Naive thymus-derived CD8-positive, alpha-beta T cell (primary cell): ENCODE data around the gene FOLR1. TPM values are rescaled to one million over a fixed set of nuclear protein-coding genes. Genes with fewer than 3 reads are reported as not detected.

ENCODE experiments used
- ATAC-seq, 2 donors: fragments of 150-1000 bp; cut with Tn5 transposase in 1 of 2; sonication (Bioruptor Pico), chemical (Tn5 transposase) in 1 of 2; 1 replicate in 1 of 2; 2 replicates in 1 of 2; pipeline ENCODE4 v1.10.0; 2021; ENCODE audit warnings: mild to moderate bottlenecking in 2 of 2, moderate library complexity in 2 of 2
- POLR2A ChIA-PET: fragments of 350-600 bp; sonication (Branson Sonifier 250); formaldehyde crosslinking; loops from one replicate; lab custom pipeline; 2021; ENCODE audit warnings: antibody characterized with exemption; lab: Charles Lee
- DNase-seq, 10 donors: peaks; one replicate each; pipeline versions ENCODE4 v3.0.0 to v3.0.0-alpha.2; 2020 to 2022
- H3K27ac Mint-ChIP-seq, 10 donors: one replicate each; pipeline ENCODE4 v1.8.0; 2020 to 2022; ENCODE audit warnings: mild to moderate bottlenecking in 10 of 10, mixed read lengths in 10 of 10, moderate library complexity in 4 of 10, inconsistent platforms in 1 of 10
- H3K27me3 Mint-ChIP-seq, 5 donors: one replicate each; pipeline ENCODE4 v1.8.0; 2021 to 2022; ENCODE audit warnings: mixed read lengths in 5 of 5
- H3K36me3 Mint-ChIP-seq, 3 donors: one replicate each; pipeline ENCODE4 v1.8.0; 2020 to 2022; ENCODE audit warnings: mixed read lengths in 3 of 3, mild to moderate bottlenecking in 2 of 3, inconsistent platforms in 1 of 3
- H3K4me1 Mint-ChIP-seq, 4 donors: one replicate each; pipeline ENCODE4 v1.8.0; 2021 to 2022; ENCODE audit warnings: mixed read lengths in 4 of 4
- H3K4me3 Mint-ChIP-seq, 10 donors: one replicate each; pipeline ENCODE4 v1.8.0; 2020 to 2022; ENCODE audit warnings: mild to moderate bottlenecking in 10 of 10, mixed read lengths in 10 of 10, moderate library complexity in 6 of 10, inconsistent platforms in 1 of 10
- H3K9me3 Mint-ChIP-seq, 9 donors: one replicate each; pipeline ENCODE4 v1.8.0; 2020 to 2022; ENCODE audit warnings: mixed read lengths in 9 of 9, mild to moderate bottlenecking in 3 of 9, inconsistent platforms in 1 of 9, moderate library complexity in 1 of 9
- polyA plus RNA-seq, 3 donors: library from polyadenylated mRNA; unstranded; fragments of 300-500 nt; fragmentation: Illumina TruSeq; gene quantifications; one replicate each; pipeline ENCODE4 v1.2.3, GENCODE V29; 2021
- total RNA-seq, 8 experiments: library from RNA in 2 of 8; stranded (reverse) in 2 of 8; gene quantifications; one replicate each; pipeline ENCODE4 v1.2.3 and lab custom pipeline; 2021 to 2026

Gene FOLR1
- total and polyA plus RNA-seq, 5 experiments from 2014 or later = not detected

GRCh38 chr11:72228229-72228843 lies 36.4 kb downstream of the FOLR1 start:
- no peaks in the 10 kb centered on the region for H3K27me3 Mint-ChIP-seq
- peaks cover 17 to 28% (median 21%) of the 10 kb centered on the region in 4 donors for H3K4me1 Mint-ChIP-seq
- H3K4me3 Mint-ChIP-seq = no peak overlapping the region
- peak overlapping the region in 2 of 10 donors; percentile 31 to 40 for H3K27ac Mint-ChIP-seq
- POLR2A ChIA-PET = no interaction called here
- no peak for ATAC-seq
- peak in 1 of 10 donors; percentile 10 for DNase-seq
- H3K9me3 Mint-ChIP-seq = no peaks in the 10 kb centered on the region
- H3K36me3 Mint-ChIP-seq = peaks cover 0 to 38% (median 1%) of the 10 kb centered on the region in 3 donors

GRCh38 chr11:72228844-72229231 lies 36.9 kb downstream of the FOLR1 start:
- POLR2A ChIA-PET = no interaction called here
- Mint-ChIP-seq H3K4me3 (peak overlapping the region in 1 of 10 donors; percentile 2), H3K36me3 (peaks cover 0 to 40% (median 1%) of the 10 kb centered on the region in 3 donors), H3K9me3 (no peaks in the 10 kb centered on the region), H3K4me1 (peaks cover 20 to 28% (median 21%) of the 10 kb centered on the region in 4 donors), H3K27ac (peak overlapping the region in 3 of 10 donors; percentile 31 to 57 (median 40)), H3K27me3 (no peaks in the 10 kb centered on the region)
- DNase-seq = peak in 1 of 10 donors; percentile 13
- no peak for ATAC-seq

- no peaks in the 10 kb centered on the region for H3K9me3 Mint-ChIP-seq
- H3K36me3 Mint-ChIP-seq = peaks cover 0 to 46% (median 1%) of the 10 kb centered on the region in 3 donors
- no peak overlapping the region for H3K4me3 Mint-ChIP-seq
- H3K27ac Mint-ChIP-seq = peak overlapping the region in 3 of 10 donors; percentile 40 to 63 (median 57)
- H3K27me3 Mint-ChIP-seq = no peaks in the 10 kb centered on the region
- POLR2A ChIA-PET = no interaction called here
- ATAC-seq (no peak), DNase-seq (peak in 1 of 10 donors; percentile 14)
- H3K4me1 Mint-ChIP-seq = peaks cover 21 to 28% (median 25%) of the 10 kb centered on the region in 4 donors
Measured at GRCh38 chr11:72229336-72229924, 37.5 kb downstream of the FOLR1 start.

GRCh38 chr11:72229925-72230763 lies 38.2 kb downstream of the FOLR1 start:
- POLR2A ChIA-PET = no interaction called here
- Mint-ChIP-seq H3K27ac (peak overlapping the region in 1 of 10 donors; percentile 8), H3K36me3 (peaks cover 0 to 51% (median 1%) of the 10 kb centered on the region in 3 donors), H3K9me3 (no peaks in the 10 kb centered on the region), H3K27me3 (no peaks in the 10 kb centered on the region), H3K4me3 (no peak overlapping the region), H3K4me1 (peaks cover 25 to 31% (median 28%) of the 10 kb centered on the region in 4 donors)
- no peak for ATAC-seq
- DNase-seq = no peak

DNA sequence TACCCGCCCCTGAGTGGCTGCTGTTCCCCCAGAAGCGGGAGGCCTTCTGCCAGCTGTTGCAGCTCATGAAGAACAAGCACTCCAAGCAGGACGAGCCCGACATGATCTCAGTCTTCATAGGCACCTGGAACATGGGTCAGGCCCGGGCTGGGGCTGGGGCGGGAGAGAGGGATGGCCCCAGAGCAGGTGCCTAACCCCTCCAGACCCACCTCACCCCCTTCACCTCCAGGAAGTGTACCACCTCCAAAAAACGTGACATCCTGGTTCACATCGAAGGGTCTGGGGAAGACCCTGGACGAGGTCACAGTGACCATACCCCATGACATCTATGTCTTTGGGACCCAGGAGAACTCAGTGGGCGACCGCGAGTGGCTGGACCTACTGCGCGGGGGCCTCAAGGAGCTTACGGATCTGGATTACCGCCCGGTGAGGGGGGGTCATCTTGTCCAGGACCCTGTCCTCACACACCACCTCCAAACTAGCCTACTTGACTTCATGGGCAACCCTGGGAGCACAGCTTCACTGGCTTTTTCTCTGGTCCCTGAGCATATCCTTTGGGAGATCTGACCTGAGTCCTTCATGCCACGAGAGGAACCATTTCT lies 38.9 kb downstream of the FOLR1 start:
- H3K27ac Mint-ChIP-seq = peak overlapping the region in 1 of 10 donors; percentile 51
- no peaks in the 10 kb centered on the region for H3K27me3 Mint-ChIP-seq
- H3K4me3 Mint-ChIP-seq = no peak overlapping the region
- ATAC-seq = no peak
- no peaks in the 10 kb centered on the region for H3K9me3 Mint-ChIP-seq
- POLR2A ChIA-PET = no interaction called here
- peaks cover 0 to 51% (median 1%) of the 10 kb centered on the region in 3 donors for H3K36me3 Mint-ChIP-seq
- DNase-seq = no peak
- peaks cover 19 to 24% (median 21%) of the 10 kb centered on the region in 4 donors for H3K4me1 Mint-ChIP-seq

DNA sequence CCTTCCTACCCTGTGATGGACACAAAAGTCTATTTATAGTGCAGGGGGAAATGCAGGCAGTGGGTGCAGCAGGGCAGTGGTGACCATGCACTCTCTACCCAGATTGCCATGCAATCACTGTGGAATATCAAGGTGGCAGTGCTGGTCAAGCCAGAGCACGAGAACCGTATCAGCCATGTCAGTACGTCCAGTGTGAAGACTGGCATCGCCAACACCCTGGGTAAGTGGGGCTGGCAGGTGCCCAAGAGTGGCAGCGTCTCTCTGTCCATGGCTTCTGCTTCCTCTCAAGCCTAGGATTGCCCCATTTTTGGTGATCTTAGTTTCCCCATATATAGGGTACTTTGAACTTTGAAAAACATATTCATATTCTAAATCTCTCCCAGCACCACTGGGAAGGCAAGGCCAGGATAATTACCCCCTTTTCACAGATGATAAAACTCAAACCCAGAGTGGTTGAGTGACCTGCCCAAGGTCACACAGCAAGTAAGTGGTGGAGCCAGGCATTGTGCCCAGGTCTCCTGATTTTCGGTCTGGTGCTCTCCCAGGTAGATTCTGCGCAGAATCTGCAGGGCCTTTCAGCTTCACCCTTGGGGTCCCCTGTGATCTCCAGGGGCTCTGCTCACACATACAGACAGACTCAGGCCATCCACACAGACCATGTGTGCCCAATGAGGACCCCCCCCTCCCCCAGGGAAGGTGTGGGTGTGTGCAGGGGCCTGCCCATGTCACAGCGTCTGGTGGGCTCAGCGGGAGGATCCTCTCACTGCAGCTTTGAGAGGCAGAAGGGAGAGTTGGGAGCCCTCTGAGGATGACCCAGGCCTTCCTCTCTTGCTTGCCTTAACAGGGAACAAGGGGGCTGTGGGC lies 39.7 kb downstream of the FOLR1 start:
- ATAC-seq = no peak
- H3K27ac Mint-ChIP-seq = peak overlapping the region in 3 of 10 donors; percentile 38 to 87 (median 51)
- no peak for DNase-seq

GRCh38 chr11:72232260-72233055 lies 40.5 kb downstream of the FOLR1 start:
- POLR2A ChIA-PET = interaction anchor here (0.5 to 0.6 kb wide), 2 partner anchors 186 to 195 kb away, joined by 3 to 4 read pairs; no protein-coding TSS in a partner anchor
- H3K36me3 Mint-ChIP-seq = peaks cover 0 to 63% (median 1%) of the 10 kb centered on the region in 3 donors
- peak overlapping the region in 2 of 10 donors; percentile 73 to 87 for H3K27ac Mint-ChIP-seq
- ATAC-seq = no peak
- no peaks in the 10 kb centered on the region for H3K27me3 Mint-ChIP-seq
- no peaks in the 10 kb centered on the region for H3K9me3 Mint-ChIP-seq
- H3K4me3 Mint-ChIP-seq = no peak overlapping the region
- DNase-seq = peak in 1 of 10 donors; percentile 14
- H3K4me1 Mint-ChIP-seq = peaks cover 8 to 17% (median 12%) of the 10 kb centered on the region in 4 donors

More for the DNA sequence above, 39.7 kb downstream of the FOLR1 start:
- no peak overlapping the region for H3K4me3 Mint-ChIP-seq
- POLR2A ChIA-PET = interaction anchor here (0.6 kb wide), 1 partner anchor 187 kb away, joined by 4 read pairs; no protein-coding TSS in a partner anchor
- H3K9me3 Mint-ChIP-seq = no peaks in the 10 kb centered on the region
- H3K36me3 Mint-ChIP-seq = peaks cover 0 to 57% (median 1%) of the 10 kb centered on the region in 3 donors
- peaks cover 12 to 19% (median 16%) of the 10 kb centered on the region in 4 donors for H3K4me1 Mint-ChIP-seq
- H3K27me3 Mint-ChIP-seq = no peaks in the 10 kb centered on the region

GRCh38 chr11:72233056-72233772 lies 41.3 kb downstream of the FOLR1 start:
- Mint-ChIP-seq H3K9me3 (no peaks in the 10 kb centered on the region), H3K27me3 (no peaks in the 10 kb centered on the region), H3K27ac (peak overlapping the region in 4 of 10 donors; percentile 15 to 87 (median 76)), H3K36me3 (peaks cover 0 to 63% (median 1%) of the 10 kb centered on the region in 3 donors), H3K4me1 (peaks cover 8 to 15% (median 12%) of the 10 kb centered on the region in 4 donors), H3K4me3 (no peak overlapping the region)
- peak in 1 of 10 donors; percentile 12 for DNase-seq
- POLR2A ChIA-PET = interaction anchor here (0.5 kb wide), 1 partner anchor 196 kb away, joined by 3 read pairs; no protein-coding TSS in a partner anchor
- ATAC-seq = no peak

- Mint-ChIP-seq H3K27me3 (peaks cover 0 to 2% (median under 1%) of the 10 kb centered on the region in 5 donors), H3K4me1 (peaks cover 10 to 18% (median 12%) of the 10 kb centered on the region in 4 donors), H3K4me3 (no peak overlapping the region), H3K9me3 (no peaks in the 10 kb centered on the region), H3K27ac (peak overlapping the region in 7 of 10 donors; percentile 32 to 87 (median 65)), H3K36me3 (peaks cover 0 to 58% (median 0%) of the 10 kb centered on the region in 3 donors)
- POLR2A ChIA-PET = no interaction called here
- DNase-seq = peak in 1 of 10 donors; percentile 4
- ATAC-seq = no peak
Measured at GRCh38 chr11:72233773-72234513, 42.0 kb downstream of the FOLR1 start.

DNA sequence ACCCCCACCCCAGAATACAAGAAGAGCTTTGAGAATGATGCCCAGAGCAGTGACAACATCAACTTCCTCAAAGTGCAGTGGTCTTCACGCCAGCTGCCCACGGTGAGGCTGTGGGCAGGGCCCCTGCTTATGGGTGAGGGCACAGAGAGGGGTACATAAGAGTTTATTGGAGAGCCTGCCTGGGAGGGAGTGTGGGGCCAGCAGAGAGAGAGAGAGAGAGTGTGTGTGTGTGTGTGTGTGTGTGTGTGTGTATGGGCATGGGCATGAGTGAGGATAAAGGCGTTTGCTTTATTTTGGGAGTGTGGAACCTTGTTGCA lies 42.5 kb downstream of the FOLR1 start:
- Mint-ChIP-seq H3K9me3 (no peaks in the 10 kb centered on the region), H3K4me1 (peaks cover 11 to 23% (median 14%) of the 10 kb centered on the region in 4 donors), H3K4me3 (no peak overlapping the region), H3K36me3 (peaks cover 0 to 55% (median 0%) of the 10 kb centered on the region in 3 donors), H3K27me3 (peaks cover 0 to 6% (median 5%) of the 10 kb centered on the region in 5 donors), H3K27ac (peak overlapping the region in 6 of 10 donors; percentile 12 to 87 (median 60))
- DNase-seq (no peak), ATAC-seq (no peak)
- POLR2A ChIA-PET = no interaction called here
